ENCODE results near the gene SH3RF3.

SH3RF3 gene

GRCh38 chr2:109141006-109141600 is 12.1 kb downstream of the SH3RF3 start:
- no peak for FAIRE-seq

DNA sequence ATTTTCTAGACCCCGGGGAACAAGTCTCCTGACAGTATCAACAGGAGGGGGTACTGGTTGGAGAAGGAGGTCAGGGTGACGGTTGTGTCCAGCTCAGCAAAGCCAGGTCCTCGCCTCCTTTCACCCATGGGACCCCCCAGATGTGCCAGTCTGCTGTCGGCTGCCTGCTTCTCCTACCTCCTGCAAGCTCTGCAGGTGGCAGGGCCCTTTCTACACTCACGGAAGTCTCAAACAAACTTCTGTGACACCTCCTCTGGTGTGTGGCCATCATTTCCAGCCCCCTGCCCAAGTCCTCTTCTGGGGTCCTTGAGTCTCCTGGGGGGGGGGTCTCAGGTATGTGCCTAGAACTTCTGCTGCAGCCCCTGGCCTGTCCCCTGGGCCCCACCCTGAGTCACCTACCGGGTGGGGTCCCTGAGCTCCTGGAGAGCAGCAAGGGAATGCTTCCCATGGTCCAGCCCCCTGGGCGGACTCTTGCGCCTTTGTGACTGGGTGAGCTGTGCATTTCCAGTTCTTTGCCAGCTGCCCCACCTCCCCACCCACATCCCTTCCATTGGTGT is 12.8 kb downstream of the SH3RF3 start:
- FAIRE-seq = no peak

- no peak for FAIRE-seq
Measured at GRCh38 chr2:109142416-109143210, 13.6 kb downstream of the SH3RF3 start.

DNA sequence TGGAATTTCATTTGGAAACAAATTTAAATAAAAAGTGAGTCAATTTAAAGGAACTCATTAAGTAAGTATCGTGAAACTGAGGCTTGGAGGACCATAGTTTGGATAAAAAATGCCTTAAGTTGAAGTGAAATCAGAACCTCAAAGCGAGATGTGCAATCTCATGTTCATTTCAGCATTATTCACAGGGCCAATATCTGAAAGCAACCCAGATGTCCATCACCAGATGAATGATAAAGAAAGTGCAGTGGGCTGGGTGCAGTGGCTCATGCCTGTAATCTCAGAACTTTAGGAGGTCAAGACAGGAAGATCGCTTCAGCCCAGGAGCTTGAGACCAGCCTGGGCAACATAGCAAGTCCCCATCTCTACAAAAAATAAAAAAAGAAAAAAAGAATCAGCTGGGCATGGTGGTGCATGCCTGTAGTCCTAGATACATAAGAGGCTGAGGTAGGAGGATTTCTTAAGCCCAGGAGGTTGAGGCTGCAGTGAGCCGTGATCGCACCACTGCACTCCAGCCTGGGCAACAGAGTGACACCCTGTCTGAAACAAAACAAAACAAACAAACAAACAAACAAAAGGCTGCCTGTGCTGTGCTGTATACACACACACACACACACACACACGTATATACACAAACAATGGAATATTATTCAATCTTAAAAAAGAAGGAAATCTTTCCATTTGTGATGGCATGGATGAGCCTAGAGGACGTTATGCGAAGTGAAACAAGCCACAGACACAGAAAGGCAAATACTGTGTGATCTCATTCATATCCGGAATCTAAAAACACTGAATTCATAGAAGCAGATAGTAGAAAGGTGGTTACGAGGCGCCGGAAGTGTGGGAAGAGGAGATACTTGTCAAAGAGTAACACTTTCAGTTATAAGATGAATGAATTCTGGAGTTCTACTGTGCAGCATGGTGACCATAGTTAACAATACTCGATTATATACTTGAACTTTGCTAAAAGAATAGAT is 14.5 kb downstream of the SH3RF3 start:
- FAIRE-seq = no peak

DNA sequence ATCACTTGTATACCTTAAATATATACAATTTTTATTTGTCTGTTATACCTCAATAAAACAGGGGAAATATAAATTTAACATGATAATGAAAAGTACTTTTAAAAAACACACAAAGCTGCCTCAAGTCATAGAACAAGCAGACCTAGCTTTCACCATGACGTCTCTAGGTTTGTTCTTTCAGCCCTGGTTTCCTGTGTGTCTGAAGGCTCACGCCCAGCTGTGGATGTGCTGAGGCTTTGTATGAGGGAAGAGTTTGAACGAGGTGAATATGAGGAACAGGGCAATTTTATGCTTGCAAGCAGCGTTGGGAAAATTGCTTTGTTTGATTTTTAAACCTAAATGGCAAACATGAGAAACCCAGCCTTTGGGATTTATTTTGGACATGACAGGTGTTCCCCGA is 15.3 kb downstream of the SH3RF3 start:
- no peak for FAIRE-seq

DNA sequence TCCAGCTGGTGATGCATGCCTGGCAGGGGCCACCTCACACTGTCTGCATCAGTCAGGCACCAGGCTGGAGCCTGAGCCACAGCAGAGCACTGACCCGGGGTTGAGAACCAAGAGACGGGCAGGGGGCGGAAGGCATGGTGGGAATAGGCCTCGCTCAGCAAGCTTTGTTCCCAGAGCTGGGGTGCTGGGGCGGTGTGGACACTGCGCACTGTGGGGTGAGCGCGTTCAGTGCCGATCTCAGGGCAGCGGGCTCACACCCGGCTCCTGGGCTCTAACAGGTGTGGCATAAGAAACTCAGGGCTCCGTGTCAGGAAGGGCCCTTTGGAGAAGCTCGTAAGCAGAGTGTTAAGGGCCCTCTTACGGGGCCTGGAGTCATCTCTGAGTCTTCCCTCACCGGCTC is 15.7 kb downstream of the SH3RF3 start:
- FAIRE-seq = no peak

- FAIRE-seq = no peak
Measured at GRCh38 chr2:109145286-109145685, 16.3 kb downstream of the SH3RF3 start.

- FAIRE-seq = no peak
Measured at GRCh38 chr2:109147405-109147804, 18.4 kb downstream of the SH3RF3 start.

GRCh38 chr2:109148117-109148746 is 19.2 kb downstream of the SH3RF3 start:
- no peak for FAIRE-seq

- FAIRE-seq = no peak
Measured at GRCh38 chr2:109148991-109149645, 20.1 kb downstream of the SH3RF3 start.

DNA sequence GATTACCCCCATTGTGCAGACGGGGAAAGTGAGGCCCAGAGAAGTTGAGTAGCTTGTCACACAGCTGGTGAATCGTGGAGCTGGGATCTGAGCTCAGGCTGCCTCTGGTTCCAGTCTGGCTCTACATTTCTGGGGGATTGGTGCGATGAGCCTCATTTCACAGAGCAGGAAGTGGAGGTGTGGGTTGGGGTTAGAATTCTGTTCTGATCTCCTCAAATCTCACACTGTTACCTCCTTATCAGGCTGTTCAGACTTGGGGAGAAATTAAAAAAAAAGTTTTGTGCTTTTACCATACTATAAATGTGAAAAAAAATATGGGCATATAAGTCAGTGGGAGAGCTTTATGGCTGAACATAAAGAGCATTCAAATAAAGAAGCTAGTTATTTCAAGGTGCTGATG is 21.6 kb downstream of the SH3RF3 start:
- no peak for FAIRE-seq

DNA sequence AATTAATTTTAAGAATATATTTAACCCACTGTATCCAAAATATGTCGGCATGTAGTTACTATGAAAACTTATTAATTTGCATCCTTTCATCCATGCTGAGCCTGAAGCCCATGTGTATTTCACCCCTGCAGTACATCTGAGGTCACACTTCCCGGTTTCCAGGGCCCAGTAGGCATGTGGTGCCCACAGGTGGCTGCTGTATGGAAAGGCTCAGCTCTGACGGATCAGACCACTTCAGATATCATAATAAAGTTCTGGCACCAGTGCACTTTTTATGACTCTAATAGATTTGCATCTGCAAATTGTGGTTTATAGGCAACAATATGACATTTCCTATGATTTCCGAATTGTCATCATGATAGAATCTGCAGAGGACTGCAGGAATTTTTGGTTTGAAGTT is 22.5 kb downstream of the SH3RF3 start:
- no peak for FAIRE-seq

GRCh38 chr2:109153005-109153784 is 24.2 kb downstream of the SH3RF3 start:
- FAIRE-seq = no peak

DNA sequence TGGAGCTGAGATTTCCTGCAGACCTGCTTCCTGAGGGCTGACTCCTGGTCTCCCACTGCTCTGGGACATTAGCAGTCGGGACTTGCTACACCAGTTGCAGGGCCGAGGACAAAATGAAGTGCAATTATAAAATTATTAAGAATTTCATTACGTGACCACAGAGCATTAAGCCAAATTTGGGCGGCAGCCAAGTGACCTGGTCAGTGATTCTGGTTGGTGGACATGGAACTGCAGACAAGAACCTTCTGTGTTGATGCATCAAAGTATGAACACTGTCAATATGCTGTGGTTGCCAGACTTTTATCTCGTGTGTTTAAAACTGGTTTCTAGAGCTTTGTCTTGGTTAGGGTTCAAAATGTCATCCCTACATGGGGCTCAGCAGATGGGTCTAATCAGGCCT is 24.8 kb downstream of the SH3RF3 start:
- FAIRE-seq = no peak

GRCh38 chr2:109154226-109154625 is 25.2 kb downstream of the SH3RF3 start:
- no peak for FAIRE-seq

GRCh38 chr2:109155553-109156451 is 26.8 kb downstream of the SH3RF3 start:
- no peak for FAIRE-seq

DNA sequence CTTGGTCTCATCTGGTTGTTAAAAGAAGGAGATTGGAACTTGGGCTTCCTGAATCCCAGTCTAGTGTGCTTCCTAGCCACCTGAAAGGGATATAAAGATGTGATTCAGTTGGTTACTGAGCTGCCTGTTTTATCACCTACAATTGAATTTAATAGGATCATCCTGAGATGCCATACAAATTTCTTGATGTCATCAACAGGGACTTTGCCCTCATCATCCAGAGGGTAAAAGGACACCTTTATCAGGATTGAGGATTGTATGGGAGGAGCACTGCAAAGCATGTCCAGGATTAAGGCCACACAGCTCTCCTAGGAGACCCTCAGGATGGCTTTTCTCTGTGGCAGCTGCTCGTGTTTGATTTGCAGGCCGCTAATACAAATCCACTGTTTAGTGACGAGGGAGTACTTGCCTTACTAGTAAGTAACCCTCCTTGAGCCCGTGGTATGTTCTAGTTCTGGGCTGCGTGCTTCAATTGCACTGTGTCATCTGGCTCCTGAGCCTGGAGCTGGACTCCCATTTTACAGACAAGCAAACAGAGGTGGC is 28.6 kb downstream of the SH3RF3 start:
- no peak for FAIRE-seq

- FAIRE-seq = no peak
Measured at GRCh38 chr2:109158237-109158636, 29.2 kb downstream of the SH3RF3 start.

DNA sequence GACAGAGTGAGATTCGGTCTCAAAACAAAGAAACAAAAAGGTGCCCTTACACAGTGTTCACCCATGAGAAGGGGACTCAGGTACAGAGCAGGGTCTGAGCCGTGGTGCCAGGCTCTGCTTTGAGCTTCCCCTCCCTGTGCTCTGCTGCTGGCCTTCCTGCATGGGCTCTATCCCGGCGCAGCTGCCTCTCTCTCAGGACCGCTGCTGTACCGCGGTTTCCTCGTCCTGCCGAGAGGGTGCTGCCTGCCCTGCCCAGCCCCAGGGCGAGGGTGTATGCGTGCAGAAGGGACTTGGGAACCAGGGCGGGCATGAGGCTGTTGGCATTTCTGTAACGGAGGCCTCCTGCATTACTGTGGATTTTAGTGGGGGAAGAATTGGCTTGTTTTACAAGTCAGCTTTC is 30.1 kb downstream of the SH3RF3 start:
- no peak for FAIRE-seq
